IMR-90 (cell line): ENCODE data around the gene ATG9B. TPM values are rescaled to one million over a fixed set of nuclear protein-coding genes. Genes with fewer than 3 reads are reported as not detected.

Experiments
- ATAC-seq: fragments of 200-7000 bp; cut with Tn5 transposase; 2 replicates; pipeline ENCODE4 v1.9.1; 2020; ENCODE audit warnings: low read depth, mild to moderate bottlenecking, moderate library complexity
- BruUV-seq: library from RNA; stranded (reverse); fragments of 400-500 nt; replicated peaks from 2 replicates; lab custom pipeline; 2021; lab: Mats Ljungman, UMichigan
- CTCF ChIA-PET: fragments of 300-600 bp; formaldehyde crosslinking; extraction: SDS; loops from one replicate; lab custom pipeline; 2021; ENCODE audit warnings: antibody characterized with exemption; lab: Yijun Ruan, JAX
- POLR2A ChIA-PET: fragments of 300-600 bp; sonication (Branson Sonifier 250); formaldehyde crosslinking; loops from one replicate; lab custom pipeline; 2022; ENCODE audit warnings: antibody characterized with exemption; ENCODE audit not compliant: unreplicated experiment; lab: Charles Lee
- DNase-seq: peaks from one replicate; pipeline ENCODE4 v3.0.0; 2013
- H2AFZ ChIP-seq: replicated peaks from 2 replicates; pipeline ENCODE3; 2013; ENCODE audit warnings: low read length, mild to moderate bottlenecking; ENCODE audit not compliant: poor library complexity
- H2AK5ac ChIP-seq: 2 replicates; pipeline ENCODE4 v1.6.1; 2013; ENCODE audit warnings: low read depth, low read length, inconsistent platforms
- H2AK9ac ChIP-seq: replicated peaks from 2 replicates; pipeline ENCODE3; 2013; ENCODE audit warnings: mild to moderate bottlenecking, low read depth, low read length, moderate library complexity; ENCODE audit not compliant: poor library complexity
- H2BK120ac ChIP-seq: 2 replicates; pipeline ENCODE4 v1.6.1; 2013; ENCODE audit warnings: low read depth, low read length, inconsistent platforms
- H2BK15ac ChIP-seq: 3 replicates; pipeline ENCODE4 v1.6.1; 2013; ENCODE audit warnings: low read depth, low read length, inconsistent platforms
- H2BK20ac ChIP-seq: 2 replicates; pipeline ENCODE4 v1.6.1; 2013; ENCODE audit warnings: low read depth, mild to moderate bottlenecking, inconsistent platforms, low read length, moderate library complexity
- H2BK5ac ChIP-seq: 2 replicates; pipeline ENCODE4 v1.6.1; 2013; ENCODE audit warnings: mild to moderate bottlenecking, low read depth, low read length, inconsistent platforms; ENCODE audit not compliant: poor library complexity, severe bottlenecking
- H3K14ac ChIP-seq: replicated peaks from 2 replicates; pipeline ENCODE4 v1.6.1; 2013; ENCODE audit warnings: low read depth, low read length, inconsistent platforms
- H3K18ac ChIP-seq: 2 replicates; pipeline ENCODE4 v1.6.1; 2013; ENCODE audit warnings: low read depth, low read length, control low read depth
- H3K23ac ChIP-seq: 2 replicates; pipeline ENCODE4 v1.6.1; 2013; ENCODE audit warnings: low read depth, low read length, inconsistent platforms
- H3K27ac ChIP-seq: 2 replicates; pipeline ENCODE4 v1.5.1; 2013; ENCODE audit warnings: mild to moderate bottlenecking, control low read depth, low read length; ENCODE audit not compliant: insufficient read depth
- H3K27me3 ChIP-seq: 2 replicates; pipeline ENCODE4 v1.6.1; 2013; ENCODE audit warnings: low read length; ENCODE audit not compliant: control insufficient read depth, insufficient read depth
- H3K36me3 ChIP-seq: 2 replicates; pipeline ENCODE4 v1.6.1; 2013; ENCODE audit warnings: low read length, mixed read lengths; ENCODE audit not compliant: control insufficient read depth, insufficient read depth
- H3K4ac ChIP-seq: 2 replicates; pipeline ENCODE4 v1.6.1; 2013; ENCODE audit warnings: low read depth, low read length, inconsistent platforms
- H3K4me1 ChIP-seq: 2 replicates; pipeline ENCODE4 v1.6.1; 2013; ENCODE audit warnings: low read length, mixed read lengths; ENCODE audit not compliant: control insufficient read depth, insufficient read depth
- H3K4me2 ChIP-seq: 2 replicates; pipeline ENCODE4 v1.6.1; 2013; ENCODE audit warnings: low read depth, mild to moderate bottlenecking, control low read depth, low read length, moderate library complexity
- H3K4me3 ChIP-seq: 2 replicates; pipeline ENCODE4 v1.5.1; 2013; ENCODE audit warnings: low read depth, mild to moderate bottlenecking, control low read depth, low read length, moderate library complexity; ENCODE audit not compliant: insufficient read depth
- H3K56ac ChIP-seq: 2 replicates; pipeline ENCODE4 v1.6.1; 2013; ENCODE audit warnings: low read length, inconsistent platforms; ENCODE audit not compliant: insufficient read depth; ENCODE audit errors: extremely low read depth
- H3K79me1 ChIP-seq, 2 experiments: 2 replicates each; pipeline ENCODE4 v1.6.1; 2013; ENCODE audit warnings: low read length in 2 of 2, inconsistent platforms in 1 of 2, low read depth in 1 of 2
- H3K9ac ChIP-seq: 2 replicates; pipeline ENCODE4 v1.6.1; 2013; ENCODE audit warnings: low read depth, low read length, control low read depth
- H3K9me1 ChIP-seq: 2 replicates; pipeline ENCODE4 v1.6.1; 2013; ENCODE audit warnings: low read length, inconsistent platforms; ENCODE audit not compliant: insufficient read depth
- H3K9me3 ChIP-seq: 2 replicates; pipeline ENCODE4 v1.6.1; 2013; ENCODE audit warnings: low read length; ENCODE audit not compliant: control insufficient read depth, insufficient read depth
- H4K20me1 ChIP-seq: 2 replicates; pipeline ENCODE4 v1.6.1; 2013; ENCODE audit warnings: low read length, inconsistent platforms; ENCODE audit not compliant: insufficient read depth
- H4K5ac ChIP-seq: 2 replicates; pipeline ENCODE4 v1.6.1; 2013; ENCODE audit warnings: mild to moderate bottlenecking, low read depth, low read length, control low read depth
- H4K8ac ChIP-seq, 2 experiments: 2 replicates each; pipeline ENCODE4 v1.6.1; 2013; ENCODE audit warnings: low read depth in 2 of 2, low read length in 2 of 2, control low read depth in 1 of 2, inconsistent platforms in 1 of 2
- H4K91ac ChIP-seq: 2 replicates; pipeline ENCODE4 v1.6.1; 2013; ENCODE audit warnings: low read depth, low read length, inconsistent platforms; ENCODE audit not compliant: insufficient read depth
- BHLHE40 ChIP-seq: fragments of 150-350 bp; IDR thresholded peaks from 2 replicates; pipeline ENCODE4 v1.6.1; 2016; ENCODE audit warnings: mild to moderate bottlenecking, low read depth, low read length
- MAFK ChIP-seq: IDR thresholded peaks from 2 replicates; pipeline ENCODE4 v1.6.1; 2012; ENCODE audit warnings: low read depth, low read length, improper control_type of control experiment
- MAZ ChIP-seq: IDR thresholded peaks from 2 replicates; pipeline ENCODE4 v1.6.1; 2012; ENCODE audit warnings: low read depth, mild to moderate bottlenecking, low read length, improper control_type of control experiment, moderate library complexity, borderline replicate concordance
- MXI1 ChIP-seq: IDR thresholded peaks from 2 replicates; pipeline ENCODE4 v1.6.1; 2012; ENCODE audit warnings: low read depth, mild to moderate bottlenecking, low read length, moderate library complexity, borderline replicate concordance
- POLR2A ChIP-seq: IDR thresholded peaks from 2 replicates; pipeline ENCODE4 v1.6.1; 2012; ENCODE audit warnings: mild to moderate bottlenecking, low read depth, low read length
- RCOR1 ChIP-seq: IDR thresholded peaks from 2 replicates; pipeline ENCODE4 v1.6.1; 2012; ENCODE audit warnings: mild to moderate bottlenecking, low read length, improper control_type of control experiment; ENCODE audit not compliant: insufficient replicate concordance
- SMC3 ChIP-seq: fragments of 150-350 bp; IDR thresholded peaks from 2 replicates; pipeline ENCODE4 v1.6.1; 2016; ENCODE audit warnings: low read depth, mild to moderate bottlenecking, antibody characterized with exemption, low read length, moderate library complexity
- WGBS, 2 experiments: methylation state at CpG; one replicate each; pipeline versions ENCODE4 v1.1.5 to v1.1.7; 2013; ENCODE audit warnings: missing lambda C conversion rate in 2 of 2; ENCODE audit not compliant: insufficient read length in 1 of 2; ENCODE audit errors: extremely low coverage in 2 of 2; 5-methylcytosine and 5-hydroxymethylcytosine counted together
- dilution Hi-C: fragments of 300-500 bp; cut with HindIII; formaldehyde crosslinking; loops from one replicate; pipeline ENCODE4 v1.14.3; 2018; ENCODE audit warnings: low sequenced_read_pairs; ENCODE audit not compliant: unreplicated experiment
- in situ Hi-C: fragments of 300-500 bp; cut with MboI; formaldehyde crosslinking; loops from 3 replicates; pipeline ENCODE4 v1.14.3; 2019; ENCODE audit warnings: low sequenced_read_pairs, inconsistent platforms, mixed read lengths
- intact Hi-C: fragments of 100-400 bp; cut with micrococcal nuclease; formaldehyde crosslinking; loops from 2 replicates; pipeline ENCODE4 v1.10.0; 2022
- polyA plus RNA-seq, 3 experiments: library from polyadenylated mRNA; depleted of rRNA; stranded (reverse); fragments of >200 nt; gene quantifications; 2 replicates each; pipeline ENCODE4 v1.2.3, GENCODE V29; 2012; ENCODE audit warnings: low replicate concordance in 1 of 3
- total RNA-seq: library from RNA; depleted of rRNA; stranded (reverse); fragments of >200 nt; gene quantifications from 2 replicates; pipeline ENCODE4 v1.2.3, GENCODE V29; 2012

ATG9B gene
- total and polyA plus RNA-seq, 2 of the 4 experiments (the other 2 are of a cell fraction): 0.18 to 0.91 TPM

DNA sequence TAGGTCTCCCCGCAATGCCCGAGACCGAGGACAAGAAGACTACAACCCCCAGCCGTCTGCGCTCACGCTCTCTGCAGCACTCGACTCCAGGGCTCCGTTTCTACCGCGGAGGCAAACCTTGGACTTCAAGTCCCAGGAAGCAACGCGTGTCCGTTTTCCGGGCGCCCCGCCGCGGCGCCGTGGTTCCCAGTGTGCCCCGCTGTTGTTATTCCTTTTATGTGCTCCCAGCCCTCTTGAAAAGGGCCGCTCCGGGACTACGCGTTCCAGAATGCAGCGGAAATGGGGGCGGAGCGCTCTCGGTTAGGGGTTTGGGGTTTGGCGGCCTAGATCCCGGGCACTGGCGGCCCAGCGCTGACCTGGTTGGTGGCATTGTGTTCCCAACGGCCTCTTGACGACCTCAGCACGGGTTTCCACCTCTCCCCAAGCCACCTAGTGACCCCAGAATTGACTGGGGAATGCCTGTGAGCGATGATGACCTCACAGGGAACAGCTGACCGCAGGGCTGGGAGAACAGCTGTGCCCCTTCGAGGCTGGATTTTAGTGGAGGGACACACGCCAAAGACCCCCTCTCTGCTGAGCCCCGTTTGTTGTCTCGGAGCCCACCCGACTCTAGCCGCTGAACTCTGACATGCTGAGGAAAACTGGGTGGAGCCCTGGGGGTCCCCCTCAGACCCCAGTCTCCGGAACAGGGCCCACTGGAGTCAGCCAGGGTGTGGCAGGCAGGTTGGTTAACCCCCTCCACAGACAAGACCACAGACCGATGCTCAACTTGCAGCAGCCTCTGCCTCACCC is 33.9 kb upstream of the ATG9B start:
- peak overlapping the region; percentile 94 for H2BK5ac ChIP-seq
- H2BK15ac ChIP-seq: peak overlapping the region; percentile 69; the same call in 2 of the 3 replicates
- no peaks in the 10 kb centered on the region for H3K9me3 ChIP-seq
- H4K20me1 ChIP-seq: peaks cover 18% of the 10 kb centered on the region
- no peaks in the 10 kb centered on the region for H3K36me3 ChIP-seq
- intact Hi-C loops (loop anchor here (2.0 kb wide), 1 partner anchor 23 kb away; the partner anchor contains the start of gene FASTK), in situ Hi-C loops (no loop called here), dilution Hi-C loops (no loop called here)
- H3K9me1 ChIP-seq: peaks cover 12% of the 10 kb centered on the region; the same call in 1 of the 2 replicates
- H3K56ac ChIP-seq: peak overlapping the region; percentile 95
- H3K4me3 ChIP-seq: peak overlapping the region; percentile 38
- DNase-seq (peak; percentile 100), ATAC-seq (peak; percentile 86)
- H3K27me3 ChIP-seq: no peaks in the 10 kb centered on the region
- H3K18ac ChIP-seq: peak overlapping the region; percentile 52
- H4K8ac ChIP-seq: peak overlapping the region; percentile 94 to 100
- H3K14ac ChIP-seq: peak overlapping the region; percentile 97
- H2AFZ ChIP-seq: peak overlapping the region; percentile 92
- H2BK20ac ChIP-seq: peak overlapping the region; percentile 18
- peak overlapping the region; percentile 98 for H4K91ac ChIP-seq
- peak overlapping the region; percentile 97 for H3K4ac ChIP-seq
- peak overlapping the region; percentile 91 for H3K23ac ChIP-seq
- TF ChIP-seq MAFK (no peak), MAZ (peak; percentile 26; the same call in 1 of the 2 replicates), POLR2A (no peak; the same call in 1 of the 2 replicates), MXI1 (peak; percentile 70; the same call in 1 of the 2 replicates), SMC3 (no peak), BHLHE40 (peak; percentile 95), RCOR1 (peak; percentile 81)
- H2AK5ac ChIP-seq: peak overlapping the region; percentile 95
- peaks cover 40% of the 10 kb centered on the region for H3K4me1 ChIP-seq
- BruUV-seq: no TSS peak
- WGBS, 2 experiments: 0% methylated on average over 16 of the region's 46 CpGs; no CpG with 5 or more reads in 1 of the 2 experiments
- peaks cover 20 to 55% of the 10 kb centered on the region in 2 experiments for H3K79me1 ChIP-seq
- peak overlapping the region; percentile 84 for H2BK120ac ChIP-seq
- peak overlapping the region; percentile 80 for H3K4me2 ChIP-seq
- H4K5ac ChIP-seq: peak overlapping the region; percentile 80
- ChIA-PET CTCF (interaction anchor here (0.8 kb wide), 1 partner anchor 1771 kb away, joined by 3 read pairs; no protein-coding TSS in a partner anchor), POLR2A (interaction anchor here (0.6 kb wide), 1 partner anchor 51 kb away, joined by 6 read pairs; no protein-coding TSS in a partner anchor)
- peak overlapping the region; percentile 95 for H2AK9ac ChIP-seq
- peak overlapping the region; percentile 82 for H3K9ac ChIP-seq
- peak overlapping the region; percentile 91 for H3K27ac ChIP-seq
